NT2/D1 (cell line): ENCODE measurements around the gene EFNA4.
A peak's percentile ranks its signal among the peaks of the same experiment; 100 is the strongest.

Experiments
- DNase-seq: peaks from one replicate; pipeline ENCODE4 v3.0.0-alpha.2; 2011; ENCODE audit warnings: low read depth, low spot score
- H3K27me3 ChIP-seq: 2 replicates; pipeline ENCODE4 v1.6.0; 2011; ENCODE audit warnings: mild to moderate bottlenecking; ENCODE audit not compliant: insufficient read length, insufficient read depth
- H3K36me3 ChIP-seq: 2 replicates; pipeline ENCODE4 v1.6.1; 2011; ENCODE audit warnings: mild to moderate bottlenecking, low read length, mixed read lengths; ENCODE audit not compliant: insufficient read depth, insufficient read length
- H3K4me1 ChIP-seq: 2 replicates; pipeline ENCODE4 v1.5.1; 2011; ENCODE audit not compliant: insufficient read depth, insufficient read length
- H3K4me3 ChIP-seq: 2 replicates; pipeline ENCODE4 v1.5.1; 2011; ENCODE audit warnings: low read depth; ENCODE audit not compliant: insufficient read length
- H3K9ac ChIP-seq: 2 replicates; pipeline ENCODE4 v1.6.0; 2011; ENCODE audit warnings: low read depth; ENCODE audit not compliant: insufficient read length
- H3K9me3 ChIP-seq: 2 replicates; pipeline ENCODE4 v1.5.1; 2011; ENCODE audit warnings: mild to moderate bottlenecking, low read length; ENCODE audit not compliant: insufficient read depth
- SUZ12 ChIP-seq: IDR thresholded peaks from 2 replicates; pipeline ENCODE4 v1.6.1; 2011; ENCODE audit not compliant: insufficient read length, insufficient read depth; ENCODE audit errors: extremely low read depth
- YY1 ChIP-seq: IDR thresholded peaks from 2 replicates; pipeline ENCODE4 v1.6.1; 2011; ENCODE audit not compliant: insufficient read length, insufficient read depth
- ZNF274 ChIP-seq: IDR thresholded peaks from 2 replicates; pipeline ENCODE4 v1.6.1; 2011; ENCODE audit warnings: mild to moderate bottlenecking, low read depth, low read length

EFNA4 gene, protein sequence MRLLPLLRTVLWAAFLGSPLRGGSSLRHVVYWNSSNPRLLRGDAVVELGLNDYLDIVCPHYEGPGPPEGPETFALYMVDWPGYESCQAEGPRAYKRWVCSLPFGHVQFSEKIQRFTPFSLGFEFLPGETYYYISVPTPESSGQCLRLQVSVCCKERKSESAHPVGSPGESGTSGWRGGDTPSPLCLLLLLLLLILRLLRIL

DNA sequence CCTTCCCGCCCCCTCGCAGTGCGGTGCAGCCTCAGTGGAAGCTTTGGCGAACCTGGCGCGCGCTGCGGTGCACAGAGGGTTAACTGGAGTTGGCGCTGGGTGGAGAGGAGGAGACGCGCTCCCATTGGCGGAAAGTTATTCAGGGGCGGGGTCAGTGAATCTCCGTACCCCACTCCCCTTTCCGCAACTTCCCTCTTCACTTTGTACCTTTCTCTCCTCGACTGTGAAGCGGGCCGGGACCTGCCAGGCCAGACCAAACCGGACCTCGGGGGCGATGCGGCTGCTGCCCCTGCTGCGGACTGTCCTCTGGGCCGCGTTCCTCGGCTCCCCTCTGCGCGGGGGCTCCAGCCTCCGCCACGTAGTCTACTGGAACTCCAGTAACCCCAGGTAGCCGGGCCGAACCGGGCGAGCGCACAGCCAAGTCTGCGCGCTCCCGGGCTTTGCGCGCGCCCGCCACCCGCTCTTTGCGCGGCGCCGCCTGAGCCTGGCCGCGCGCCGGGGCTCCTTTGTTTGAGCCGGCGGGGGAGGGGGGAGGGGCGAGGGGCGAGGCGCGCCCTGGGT is at the start of gene EFNA4:
Gene EFNA4, plus strand, starts transcription at position 191 of the 561 bp plus-strand sequence. Its CDS starts 84 bp downstream, at position 275.
- DNase-seq = peak; percentile 93
- H3K4me3 ChIP-seq = peak within 1 kb of the TSS; percentile 93
- peaks cover 49% of the 10 kb centered on the region for H3K36me3 ChIP-seq
- no peaks in the 10 kb centered on the region for H3K9me3 ChIP-seq
- peaks cover 6% of the 10 kb centered on the region for H3K27me3 ChIP-seq
- peaks cover 22% of the 10 kb centered on the region for H3K4me1 ChIP-seq
- H3K9ac ChIP-seq = peak within 1 kb of the TSS; percentile 95
- TF ChIP-seq SUZ12 = no peak
- TF ChIP-seq ZNF274 = no peak
- no peak for TF ChIP-seq YY1

DNA sequence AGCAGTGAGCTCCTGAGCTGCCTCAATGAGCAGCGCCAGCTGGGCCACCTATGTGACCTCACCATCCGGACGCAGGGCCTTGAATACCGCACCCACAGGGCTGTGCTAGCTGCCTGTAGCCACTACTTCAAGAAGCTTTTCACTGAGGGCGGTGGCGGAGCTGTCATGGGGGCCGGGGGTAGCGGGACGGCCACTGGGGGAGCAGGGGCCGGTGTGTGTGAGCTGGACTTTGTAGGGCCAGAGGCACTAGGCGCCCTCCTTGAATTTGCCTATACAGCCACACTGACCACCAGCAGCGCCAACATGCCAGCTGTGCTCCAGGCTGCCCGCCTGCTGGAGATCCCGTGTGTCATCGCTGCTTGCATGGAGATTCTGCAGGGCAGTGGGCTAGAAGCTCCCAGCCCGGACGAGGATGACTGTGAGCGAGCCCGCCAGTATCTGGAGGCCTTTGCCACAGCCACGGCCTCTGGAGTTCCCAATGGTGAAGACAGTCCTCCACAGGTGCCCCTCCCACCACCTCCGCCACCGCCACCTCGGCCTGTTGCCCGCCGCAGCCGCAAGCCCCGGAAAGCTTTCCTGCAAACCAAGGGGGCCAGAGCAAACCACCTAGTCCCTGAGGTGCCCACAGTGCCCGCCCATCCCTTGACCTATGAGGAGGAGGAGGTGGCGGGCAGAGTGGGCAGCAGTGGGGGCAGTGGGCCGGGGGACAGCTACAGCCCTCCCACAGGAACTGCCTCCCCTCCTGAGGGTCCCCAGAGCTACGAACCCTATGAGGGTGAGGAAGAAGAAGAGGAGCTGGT is 48.6 kb upstream of the EFNA4 start:
- no peak overlapping the region for H3K4me3 ChIP-seq
- no peaks in the 10 kb centered on the region for H3K27me3 ChIP-seq
- no peak for DNase-seq
- no peak for TF ChIP-seq YY1
- no peak for TF ChIP-seq SUZ12
- no peak for TF ChIP-seq ZNF274
- peaks cover 24% of the 10 kb centered on the region for H3K36me3 ChIP-seq
- H3K9me3 ChIP-seq = peaks cover 51% of the 10 kb centered on the region; the same call in 1 of the 2 replicates
- no peak overlapping the region for H3K9ac ChIP-seq
- H3K4me1 ChIP-seq = peaks cover 29% of the 10 kb centered on the region

DNA sequence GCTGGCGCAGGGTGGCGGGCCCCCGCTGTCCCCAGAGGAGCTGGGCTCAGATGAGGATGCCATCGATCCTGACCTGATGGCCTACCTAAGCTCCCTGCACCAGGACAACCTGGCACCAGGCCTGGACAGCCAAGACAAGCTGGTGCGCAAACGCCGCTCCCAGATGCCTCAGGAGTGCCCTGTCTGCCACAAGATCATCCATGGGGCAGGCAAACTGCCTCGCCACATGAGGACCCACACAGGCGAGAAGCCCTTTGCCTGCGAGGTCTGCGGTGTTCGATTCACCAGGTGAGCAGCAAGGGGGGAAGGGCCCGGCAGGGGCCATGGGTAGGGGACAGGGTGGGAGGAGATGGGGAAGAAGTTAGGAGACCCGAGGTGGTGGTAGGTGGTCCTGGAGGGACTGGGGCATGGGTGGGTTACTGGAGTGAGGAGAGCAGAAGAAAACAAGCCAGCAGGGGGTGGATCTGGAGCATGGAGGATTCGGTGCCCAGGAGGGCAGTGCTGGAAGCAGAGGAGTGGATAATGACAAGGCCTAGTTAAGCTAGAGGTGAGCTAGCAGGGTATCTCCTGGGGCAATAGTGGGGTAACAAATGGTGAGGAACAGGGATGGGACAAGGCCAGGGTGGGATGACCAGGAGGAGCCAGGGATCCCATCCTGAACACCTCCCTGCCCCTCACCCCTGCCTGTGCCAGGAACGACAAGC is 47.9 kb upstream of the EFNA4 start:
- peaks cover 25% of the 10 kb centered on the region for H3K4me1 ChIP-seq
- no peak overlapping the region for H3K9ac ChIP-seq
- H3K4me3 ChIP-seq = no peak overlapping the region
- DNase-seq = no peak
- peaks cover 24% of the 10 kb centered on the region for H3K36me3 ChIP-seq
- no peak for TF ChIP-seq YY1
- no peaks in the 10 kb centered on the region for H3K27me3 ChIP-seq
- peaks cover 53% of the 10 kb centered on the region; the same call in 1 of the 2 replicates for H3K9me3 ChIP-seq

DNA sequence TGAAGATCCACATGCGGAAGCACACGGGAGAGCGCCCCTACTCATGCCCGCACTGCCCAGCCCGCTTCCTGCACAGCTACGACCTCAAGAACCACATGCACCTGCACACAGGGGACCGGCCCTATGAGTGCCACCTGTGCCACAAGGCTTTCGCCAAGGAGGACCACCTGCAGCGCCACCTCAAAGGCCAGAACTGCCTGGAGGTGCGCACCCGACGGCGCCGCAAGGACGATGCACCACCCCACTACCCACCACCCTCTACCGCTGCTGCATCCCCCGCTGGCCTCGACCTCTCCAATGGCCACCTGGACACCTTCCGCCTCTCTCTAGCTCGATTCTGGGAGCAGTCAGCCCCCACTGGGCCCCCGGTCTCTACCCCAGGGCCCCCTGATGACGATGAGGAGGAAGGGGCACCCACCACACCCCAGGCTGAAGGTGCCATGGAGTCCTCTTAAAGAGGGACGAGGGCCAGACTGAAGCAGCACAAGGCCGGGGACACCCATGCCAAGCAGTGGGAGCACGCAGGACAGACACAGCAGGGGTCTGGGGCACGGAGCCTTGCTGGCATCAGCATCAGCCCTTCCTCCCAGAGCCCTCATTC is 47.2 kb upstream of the EFNA4 start:
- Histone ChIP-seq H3K4me3 (no peak overlapping the region), H3K36me3 (peaks cover 24% of the 10 kb centered on the region), H3K4me1 (peaks cover 19% of the 10 kb centered on the region), H3K27me3 (no peaks in the 10 kb centered on the region), H3K9ac (no peak overlapping the region), H3K9me3 (peaks cover 54% of the 10 kb centered on the region; the same call in 1 of the 2 replicates)
- no peak for DNase-seq
- TF ChIP-seq SUZ12 (no peak), ZNF274 (no peak), YY1 (no peak)

DNA sequence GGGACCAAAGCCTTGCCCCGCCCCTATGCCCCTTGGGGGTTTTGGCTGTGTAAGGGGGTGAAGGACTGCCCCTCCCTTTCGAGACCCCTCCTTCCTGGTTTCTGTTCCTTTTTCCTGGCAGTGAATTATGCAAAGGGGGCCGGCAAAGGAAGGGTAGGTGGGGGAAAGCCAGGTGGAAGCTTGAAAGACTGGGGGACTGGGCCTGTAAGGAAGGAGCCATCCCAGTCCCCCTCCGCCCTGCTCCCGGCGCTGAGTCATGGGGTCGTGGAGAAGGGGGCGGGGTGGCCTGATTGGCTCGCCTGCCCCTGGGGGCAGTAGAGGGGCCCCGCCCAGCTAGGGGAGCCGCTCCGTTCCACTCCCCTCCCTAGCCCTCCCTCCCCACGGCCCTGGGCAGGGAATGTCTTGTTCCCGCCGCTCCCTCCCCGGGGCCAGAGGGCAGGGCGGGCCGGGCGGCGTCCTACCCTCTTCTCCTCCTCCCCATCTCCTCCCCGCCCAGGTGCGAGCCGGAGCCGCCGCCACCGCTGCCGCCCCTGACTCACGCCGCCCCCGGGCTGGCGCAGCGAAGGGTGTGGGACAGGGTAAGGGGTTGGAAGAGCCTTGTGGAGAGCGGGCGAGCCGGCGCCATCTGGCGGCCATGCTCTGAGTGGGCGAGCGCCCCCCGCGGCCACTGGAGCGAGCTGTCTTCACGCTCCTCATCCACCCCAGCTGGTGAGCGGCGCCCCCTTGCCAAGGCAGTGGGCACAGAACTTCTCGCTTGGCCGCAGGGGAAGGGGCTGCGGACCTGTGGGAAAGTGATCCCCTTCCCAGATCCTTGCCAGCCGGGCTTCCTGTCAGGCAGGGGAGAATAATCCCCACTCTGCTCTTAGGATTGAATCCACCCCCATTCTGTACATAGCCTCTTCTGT is 46.2 kb upstream of the EFNA4 start:
- peaks cover 63% of the 10 kb centered on the region; the same call in 1 of the 2 replicates for H3K9me3 ChIP-seq
- peak overlapping the region; percentile 61 for H3K9ac ChIP-seq
- peak overlapping the region; percentile 6 for H3K4me3 ChIP-seq
- peak; percentile 96 for DNase-seq
- peaks cover 14% of the 10 kb centered on the region for H3K4me1 ChIP-seq
- H3K27me3 ChIP-seq = no peaks in the 10 kb centered on the region
- H3K36me3 ChIP-seq = peaks cover 24% of the 10 kb centered on the region
- TF ChIP-seq ZNF274 = no peak
- peak; percentile 42 for TF ChIP-seq YY1

DNA sequence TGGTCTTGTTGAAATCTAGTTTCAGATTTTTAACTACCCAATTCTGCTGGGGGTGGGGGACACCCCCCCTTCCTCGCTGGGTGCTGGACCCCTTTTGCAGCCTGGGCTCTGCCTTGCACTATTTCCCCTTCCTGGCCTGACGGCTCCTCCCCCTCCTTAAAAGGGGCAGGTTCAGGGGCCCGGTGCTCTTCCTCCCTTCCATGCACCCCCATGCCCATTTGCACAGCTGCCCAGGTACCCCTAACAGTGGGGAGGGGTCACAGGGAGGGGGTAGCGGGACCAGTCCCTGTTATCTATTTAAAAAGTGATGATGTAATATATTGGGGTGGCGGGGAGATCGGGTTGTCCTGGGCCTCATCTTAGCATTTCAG is 45.6 kb upstream of the EFNA4 start:
- peak overlapping the region; percentile 61 for H3K9ac ChIP-seq
- H3K36me3 ChIP-seq = peaks cover 24% of the 10 kb centered on the region
- H3K9me3 ChIP-seq = peaks cover 63% of the 10 kb centered on the region; the same call in 1 of the 2 replicates
- no peaks in the 10 kb centered on the region for H3K27me3 ChIP-seq
- H3K4me3 ChIP-seq = peak overlapping the region; percentile 6
- no peak for DNase-seq
- TF ChIP-seq ZNF274 (no peak), YY1 (no peak), SUZ12 (no peak)
- peaks cover 11% of the 10 kb centered on the region for H3K4me1 ChIP-seq
